A549 (cell line): ENCODE data around the gene PIANP. TPM values are rescaled to one million over a fixed set of nuclear protein-coding genes. Genes with fewer than 3 reads are reported as not detected.

Experiments used
- ATAC-seq, 2 experiments: fragments of 200-7000 bp in 1 of 2; fragments of >200 bp in 1 of 2; cut with Nextera tagmentation in 1 of 2; cut with Tn5 transposase in 1 of 2; 3 replicates each; pipeline versions ENCODE4 v1.8.0 to v1.9.1; 2018 to 2020; ENCODE audit warnings: mild to moderate bottlenecking in 1 of 2, moderate library complexity in 1 of 2
- CTCF ChIA-PET: fragments of 300-600 bp; sonication (Branson Sonifier 250); formaldehyde crosslinking; extraction: SDS; loops from one replicate; lab custom pipeline; 2021; ENCODE audit warnings: antibody characterized with exemption, inconsistent platforms; lab: Yijun Ruan, JAX
- POLR2A ChIA-PET: fragments of 350-600 bp; formaldehyde crosslinking; extraction: SDS; loops from one replicate; lab custom pipeline; 2021; ENCODE audit warnings: antibody characterized with exemption, inconsistent platforms; lab: Yijun Ruan, JAX
- DNase-seq, 2 experiments: peaks; one replicate each; pipeline versions ENCODE4 v3.0.0 to v3.0.0-alpha.2; 2011 to 2016; ENCODE audit warnings: low read depth in 1 of 2, low spot score in 1 of 2
- FAIRE-seq: peaks from 2 replicates; lab custom pipeline; 2011; peaks lifted over from hg19 to GRCh38; lab: Jason Lieb, UNC
- H3K27ac ChIP-seq, 2 experiments: fragments of >200 bp; sonication (Bioruptor Twin); formaldehyde crosslinking; 3 replicates each; pipeline ENCODE4 v1.5.1; 2016 to 2017
- H3K4me1 ChIP-seq: fragments of >200 bp; sonication (Bioruptor Twin); formaldehyde crosslinking; 3 replicates; pipeline ENCODE4 v1.6.1; 2016
- H3K4me2 ChIP-seq: fragments of >200 bp; sonication (Bioruptor Twin); formaldehyde crosslinking; 3 replicates; pipeline ENCODE4 v1.6.1; 2016
- H3K4me3 ChIP-seq: fragments of >200 bp; sonication (Bioruptor Twin); formaldehyde crosslinking; 3 replicates; pipeline ENCODE4 v1.5.1; 2016
- H3K9me3 ChIP-seq: fragments of >200 bp; sonication (Bioruptor Twin); formaldehyde crosslinking; 3 replicates; pipeline ENCODE4 v1.6.1; 2016
- CBX2 ChIP-seq: fragments of 200-600 bp; sonication (generic); IDR thresholded peaks from 2 replicates; pipeline ENCODE4 v1.6.1; 2016; ENCODE audit warnings: low read depth, mild to moderate bottlenecking, borderline replicate concordance
- CBX8 ChIP-seq: fragments of 200-600 bp; sonication (generic); IDR thresholded peaks from 2 replicates; pipeline ENCODE4 v1.6.1; 2016
- ESRRA ChIP-seq: fragments of 150-350 bp; IDR thresholded peaks from 2 replicates; pipeline ENCODE4 v1.6.1; 2014; ENCODE audit warnings: mild to moderate bottlenecking, low read length, borderline replicate concordance
- HDAC2 ChIP-seq: fragments of 200-600 bp; sonication (generic); IDR thresholded peaks from 2 replicates; pipeline ENCODE4 v1.6.1; 2016
- HOXA7 ChIP-seq: fragments of 250-450 bp; sonication (Bioruptor Pico); IDR thresholded peaks from 2 replicates; pipeline ENCODE4 v1.5.0; 2020; ENCODE audit warnings: mild to moderate bottlenecking, moderate library complexity
- HOXB5 ChIP-seq: fragments of 250-450 bp; sonication (Bioruptor Pico); IDR thresholded peaks from 2 replicates; pipeline ENCODE4 v1.5.0; 2020; ENCODE audit warnings: mild to moderate bottlenecking, moderate library complexity
- KDM1A ChIP-seq: fragments of 200-600 bp; sonication (generic); IDR thresholded peaks from 2 replicates; pipeline ENCODE4 v1.6.1; 2016; ENCODE audit warnings: low read depth, mild to moderate bottlenecking
- KDM5A ChIP-seq: fragments of 200-600 bp; sonication (generic); IDR thresholded peaks from 2 replicates; pipeline ENCODE4 v1.6.1; 2016; ENCODE audit warnings: antibody characterized with exemption, mild to moderate bottlenecking
- MYC ChIP-seq: IDR thresholded peaks from 2 replicates; pipeline ENCODE4 v1.6.1; 2012; ENCODE audit warnings: mild to moderate bottlenecking, inconsistent platforms, low read length, improper control_type of control experiment, borderline replicate concordance
- NFE2L2 ChIP-seq: fragments of 150-350 bp; conservative IDR thresholded peaks from 2 replicates; pipeline ENCODE4 v1.6.1; 2014; ENCODE audit warnings: low read length
- NPAS2 ChIP-seq: fragments of 250-450 bp; sonication (Bioruptor Pico); IDR thresholded peaks from 2 replicates; pipeline ENCODE4 v1.8.0; 2022; ENCODE audit warnings: mild to moderate bottlenecking, moderate library complexity, borderline replicate concordance
- POLR2A ChIP-seq: IDR thresholded peaks from 2 replicates; pipeline ENCODE4 v1.6.1; 2012; ENCODE audit warnings: mild to moderate bottlenecking, low read length
- POLR2AphosphoS2 ChIP-seq: conservative IDR thresholded peaks from 2 replicates; pipeline ENCODE4 v1.6.1; 2012; ENCODE audit warnings: low read length, improper control_type of control experiment, inconsistent platforms
- RCOR1 ChIP-seq: fragments of 150-350 bp; IDR thresholded peaks from 2 replicates; pipeline ENCODE4 v1.6.1; 2014; ENCODE audit warnings: antibody characterized with exemption, low read length, low read depth
- RNF2 ChIP-seq: fragments of 200-600 bp; sonication (generic); IDR thresholded peaks from 2 replicates; pipeline ENCODE4 v1.6.1; 2016; ENCODE audit warnings: low read depth, mild to moderate bottlenecking, antibody characterized with exemption, moderate library complexity, borderline replicate concordance
- SMC3 ChIP-seq: fragments of >200 bp; sonication (Bioruptor Twin); formaldehyde crosslinking; IDR thresholded peaks from 3 replicates; pipeline ENCODE4 v1.6.1; 2018; ENCODE audit warnings: inconsistent platforms
- SREBF2 ChIP-seq: fragments of 450-650 bp; IDR thresholded peaks from 2 replicates; pipeline ENCODE4 v1.6.1; 2014; ENCODE audit warnings: mild to moderate bottlenecking, moderate library complexity
- WGBS: methylation state at CpG from one replicate; pipeline ENCODE4 v1.1.6; 2017; ENCODE audit errors: missing lambda C conversion rate; 5-methylcytosine and 5-hydroxymethylcytosine counted together
- polyA plus RNA-seq, 4 experiments: library from polyadenylated mRNA; depleted of rRNA in 3 of 4; stranded (reverse); fragments of >200 nt; fragmentation: RNase III in 1 of 4; extraction: RNeasy Plus Mini Kit Qiagen cat#74134 plus additional on column Dnase treatment in 1 of 4; gene quantifications; 2 replicates in 3 of 4; 3 replicates in 1 of 4; pipeline ENCODE4 v1.2.3, GENCODE V29; 2011 to 2017

The PIANP gene
- polyA plus RNA-seq, 2 of the 4 experiments (the other 2 are of a cell fraction) = 0.10 to 0.56 TPM

DNA sequence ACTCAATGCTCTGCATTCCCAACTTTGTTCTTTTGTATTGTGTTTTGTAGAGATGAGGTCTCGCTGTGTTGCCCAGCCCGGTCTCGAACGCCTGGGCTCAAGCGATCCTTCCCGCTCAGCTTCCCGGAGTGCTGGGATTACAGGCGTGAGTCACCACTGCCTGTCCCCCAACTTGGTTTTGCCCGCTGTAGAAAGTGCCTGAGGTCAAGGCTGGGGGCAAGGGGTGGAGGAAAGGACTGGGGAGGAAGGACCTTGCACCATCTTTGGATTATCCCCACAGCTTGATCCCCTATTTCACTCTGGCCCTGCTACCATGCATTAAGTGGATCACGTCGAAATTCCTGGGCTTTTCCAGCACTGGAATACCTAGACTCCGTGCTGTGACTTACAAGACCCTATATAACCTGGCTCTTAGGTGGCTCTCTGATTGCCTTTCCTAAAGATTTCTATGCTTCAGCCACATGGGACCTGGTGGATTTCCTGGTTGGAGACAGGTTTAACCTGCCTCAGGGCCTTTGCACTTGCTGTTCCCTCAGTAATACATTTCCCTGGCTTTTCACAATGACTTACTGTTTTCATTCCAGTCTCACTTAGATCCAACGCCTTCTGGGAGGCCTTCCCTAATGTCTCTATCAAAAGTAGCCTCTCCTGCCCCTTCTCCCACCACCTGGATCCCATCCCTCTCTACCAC lies 608 bp upstream of the PIANP start:
- FAIRE-seq = no peak

DNA sequence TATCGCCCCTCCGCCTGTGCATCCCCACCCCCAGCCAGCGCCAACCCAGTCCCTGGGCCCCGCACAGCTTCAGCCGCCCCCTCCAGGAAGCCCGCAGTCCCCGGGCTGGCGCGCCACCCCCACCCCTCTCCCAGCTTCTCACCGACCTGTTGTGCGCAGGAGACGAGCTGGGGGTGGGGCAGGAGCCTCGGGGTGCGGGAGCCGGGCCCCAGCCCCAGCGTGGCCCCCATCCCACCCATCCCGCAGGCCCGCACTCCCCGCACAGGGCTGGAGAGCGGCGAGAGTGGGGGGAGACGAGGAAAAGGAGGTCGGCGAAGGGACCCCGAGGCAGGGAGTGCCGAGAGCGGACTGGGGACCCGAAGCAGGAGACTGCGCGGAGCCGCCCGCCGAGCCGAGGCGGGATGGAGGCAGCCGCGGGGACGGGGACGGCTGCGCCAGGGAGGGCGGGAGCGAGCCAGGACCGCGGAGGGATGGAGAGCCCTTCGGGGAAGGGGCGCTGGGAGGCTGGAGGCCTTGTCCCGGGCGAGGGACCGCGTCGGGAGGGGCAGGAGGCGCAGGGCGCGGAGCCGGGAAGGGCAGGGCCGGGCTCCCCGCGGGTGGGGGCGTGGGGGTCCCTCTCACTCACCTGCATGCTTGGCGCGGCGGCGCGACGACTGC lies 498 bp downstream of the PIANP start:
- Histone ChIP-seq H3K4me2 (peak overlapping the region; percentile 99), H3K4me1 (peaks cover 14% of the 10 kb centered on the region; the same call in 1 of the 3 replicates), H3K27ac (peak overlapping the region; percentile 70 to 76), H3K4me3 (peak overlapping the region; percentile 68)
- ChIA-PET POLR2A (interaction anchor here (0.8 kb wide), 1 partner anchor 24 kb away, joined by 7 read pairs; the partner anchor contains the start of gene COPS7A), CTCF (interaction anchor here (0.8 to 2.7 kb wide), 5 partner anchors 9 to 125 kb away, joined by 3 to 14 read pairs (median 10); partner anchors contain the start of genes COPS7A and MLF2)
- DNase-seq (no peak), FAIRE-seq (no peak)
- 5% methylated on average over 23 of the region's 65 CpGs for WGBS
- TF ChIP-seq HOXB5 (CRISPR knock-in tag) (no peak), POLR2AphosphoS2 (no peak), MYC (no peak), CBX2 (no peak), CBX8 (no peak), HOXA7 (CRISPR knock-in tag) (no peak), NFE2L2 (no peak), RCOR1 (no peak), NPAS2 (CRISPR knock-in tag) (no peak)
- TF ChIP-seq, all 56 proteins: peak for 0
- no peaks in the 10 kb centered on the region for H3K9me3 ChIP-seq
- peak in 1 of 2 experiments; percentile 38; a peak in 3 of 6 replicates for ATAC-seq

More for the DNA sequence above, 608 bp upstream of the PIANP start:
- WGBS = 66% methylated on average over 13 of the region's 13 CpGs
- POLR2A ChIA-PET = no interaction called here
- Histone ChIP-seq H3K27ac (peak overlapping the region in 1 of 2 experiments; percentile 76; a peak in 3 of 6 replicates), H3K4me2 (peak overlapping the region; percentile 99), H3K4me3 (peak overlapping the region; percentile 68), H3K9me3 (no peaks in the 10 kb centered on the region)
- DNase-seq = no peak
- ATAC-seq = no peak
- no peak for TF ChIP-seq ESRRA
- TF ChIP-seq KDM5A = no peak
- peak; percentile 74; the same call in 1 of the 2 replicates for TF ChIP-seq KDM1A
- TF ChIP-seq, all 56 proteins: peak for 1
- peaks cover 14% of the 10 kb centered on the region; the same call in 1 of the 3 replicates for H3K4me1 ChIP-seq
- CTCF ChIA-PET = interaction anchor here (0.6 kb wide), 1 partner anchor 18 kb away, joined by 3 read pairs; no protein-coding TSS in a partner anchor

DNA sequence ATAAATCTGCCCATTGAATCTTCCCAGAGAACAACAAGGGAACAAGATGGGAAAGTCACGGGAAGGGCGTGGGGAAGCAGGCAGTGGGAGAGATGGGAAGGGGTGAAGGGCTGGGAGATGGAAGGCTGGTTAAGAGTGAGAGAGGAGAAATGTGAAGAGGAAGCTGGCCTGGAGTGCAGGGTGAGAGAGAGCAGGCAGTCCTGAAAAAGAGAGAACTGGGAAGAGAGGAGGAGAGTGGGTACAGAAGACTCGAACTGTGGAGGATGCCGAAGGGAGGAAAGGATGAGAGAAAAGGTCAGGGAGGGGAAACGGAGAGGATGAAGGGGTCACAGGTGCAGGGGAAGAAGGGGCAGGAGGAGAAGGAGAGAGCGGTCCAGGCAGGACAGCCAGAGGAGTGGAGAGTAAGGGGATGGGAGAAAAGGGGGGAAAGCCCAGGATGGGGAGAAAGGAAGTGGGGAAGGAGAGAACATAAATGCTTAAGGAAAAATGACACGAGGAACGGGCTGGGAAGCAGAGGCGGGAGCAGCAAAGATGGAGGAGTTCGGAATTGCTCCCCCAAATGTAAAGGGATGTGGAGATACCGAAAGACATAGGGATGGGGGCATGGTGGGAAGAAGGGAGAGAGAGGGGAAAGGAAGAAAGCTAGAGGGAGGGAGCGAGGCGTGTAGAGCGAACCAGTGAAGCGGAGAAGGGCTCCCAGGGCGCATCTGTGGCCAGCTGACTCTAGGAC lies 1.2 kb downstream of the PIANP start:
- POLR2A ChIA-PET = interaction anchor here (0.8 kb wide), 1 partner anchor 24 kb away, joined by 7 read pairs; the partner anchor contains the start of gene COPS7A
- Histone ChIP-seq H3K4me1 (peaks cover 14% of the 10 kb centered on the region; the same call in 1 of the 3 replicates), H3K4me2 (peak overlapping the region; percentile 99), H3K9me3 (no peaks in the 10 kb centered on the region), H3K27ac (peak overlapping the region; percentile 70 to 76; a peak in 4 of 6 replicates), H3K4me3 (peak overlapping the region; percentile 68)
- DNase-seq = no peak
- 74% methylated on average over 16 of the region's 16 CpGs for WGBS
- no peak for ATAC-seq
- CTCF ChIA-PET = interaction anchor here (0.8 to 2.7 kb wide), 10 partner anchors 9 to 126 kb away, joined by 3 to 14 read pairs (median 4); partner anchors contain the start of genes COPS7A, MLF2 and ZNF384
- TF ChIP-seq HOXB5 (CRISPR knock-in tag) (no peak), HDAC2 (no peak), RNF2 (no peak), SMC3 (no peak), POLR2A (no peak), SREBF2 (no peak)
- no peak for FAIRE-seq
